Uterus (tissue), 4 donors: ENCODE data around the gene TP53I13. TPM values are rescaled to one million over a fixed set of nuclear protein-coding genes. Genes with fewer than 3 reads are reported as not detected.
A peak's percentile ranks its signal among the peaks of the same experiment; 100 is the strongest.

Experiments used
- DNase-seq, 2 donors: peaks; one replicate each; pipeline ENCODE4 v3.0.0-alpha.2; 2019 to 2020
- H3K27ac ChIP-seq, 2 donors: fragments of 200-600 bp; sonication (generic); 1 replicate in 1 of 2; 2 replicates in 1 of 2; pipeline ENCODE4 v1.5.1; 2016 to 2018
- H3K27me3 ChIP-seq, 2 donors: fragments of 200-600 bp; sonication (generic); one replicate each; pipeline ENCODE4 v1.5.1; 2018 to 2019; ENCODE audit warnings: control low read depth in 1 of 2
- H3K36me3 ChIP-seq, 2 donors: fragments of 200-600 bp; sonication (generic); one replicate each; pipeline ENCODE4 v1.5.1; 2019; ENCODE audit warnings: control low read depth in 1 of 2
- H3K4me1 ChIP-seq, 2 donors: fragments of 200-600 bp; sonication (generic); one replicate each; pipeline ENCODE4 v1.5.1; 2018 to 2019; ENCODE audit warnings: control low read depth in 1 of 2
- H3K4me3 ChIP-seq, 2 donors: fragments of 200-600 bp; sonication (generic); 1 replicate in 1 of 2; 2 replicates in 1 of 2; pipeline ENCODE4 v1.5.1; 2018 to 2019; ENCODE audit warnings: mild to moderate bottlenecking in 1 of 2
- H3K9me3 ChIP-seq, 2 donors: fragments of 200-600 bp; sonication (generic); one replicate each; pipeline ENCODE4 v1.5.1; 2019; ENCODE audit warnings: control low read depth in 1 of 2
- POLR2A ChIP-seq, 2 donors: fragments of 450-650 bp; IDR thresholded peaks; one replicate each; pipeline ENCODE4 v1.6.1; 2016; ENCODE audit warnings: antibody characterized with exemption in 2 of 2, mild to moderate bottlenecking in 1 of 2, moderate library complexity in 1 of 2
- intact Hi-C: fragments of 100-400 bp; cut with DNase I; formaldehyde crosslinking; loops from one replicate; pipeline ENCODE4 v1.15.1; 2023; ENCODE audit warnings: low total_unique reads
- total RNA-seq, 4 donors: library from RNA; depleted of rRNA in 3 of 4; stranded (reverse); fragments of >200 nt in 3 of 4; gene quantifications; one replicate each; pipeline versions ENCODE4 v1.1.0 to v1.2.4, GENCODE V29; 2014 to 2023
- TF ChIP-seq, protein P1 (sequence below), 4 experiments: fragments of 200-600 bp in 2 of 4; fragments of 450-650 bp in 2 of 4; sonication (generic) in 2 of 4; IDR thresholded peaks; one replicate each; pipeline ENCODE4 v1.5.1; 2016 to 2019; ENCODE audit warnings: antibody characterized with exemption in 4 of 4, mild to moderate bottlenecking in 2 of 4, moderate library complexity in 1 of 4
- donor health status: DM: yes; HTN: yes; CAD: no.

TP53I13 gene
- total RNA-seq, 4 donors from 2014 or later = 35.6 to 50.3 (median 45.1) TPM

GRCh38 chr17:29617481-29618271 is 49.2 kb downstream of the TP53I13 start:
- intact Hi-C loops = no loop called here

DNA sequence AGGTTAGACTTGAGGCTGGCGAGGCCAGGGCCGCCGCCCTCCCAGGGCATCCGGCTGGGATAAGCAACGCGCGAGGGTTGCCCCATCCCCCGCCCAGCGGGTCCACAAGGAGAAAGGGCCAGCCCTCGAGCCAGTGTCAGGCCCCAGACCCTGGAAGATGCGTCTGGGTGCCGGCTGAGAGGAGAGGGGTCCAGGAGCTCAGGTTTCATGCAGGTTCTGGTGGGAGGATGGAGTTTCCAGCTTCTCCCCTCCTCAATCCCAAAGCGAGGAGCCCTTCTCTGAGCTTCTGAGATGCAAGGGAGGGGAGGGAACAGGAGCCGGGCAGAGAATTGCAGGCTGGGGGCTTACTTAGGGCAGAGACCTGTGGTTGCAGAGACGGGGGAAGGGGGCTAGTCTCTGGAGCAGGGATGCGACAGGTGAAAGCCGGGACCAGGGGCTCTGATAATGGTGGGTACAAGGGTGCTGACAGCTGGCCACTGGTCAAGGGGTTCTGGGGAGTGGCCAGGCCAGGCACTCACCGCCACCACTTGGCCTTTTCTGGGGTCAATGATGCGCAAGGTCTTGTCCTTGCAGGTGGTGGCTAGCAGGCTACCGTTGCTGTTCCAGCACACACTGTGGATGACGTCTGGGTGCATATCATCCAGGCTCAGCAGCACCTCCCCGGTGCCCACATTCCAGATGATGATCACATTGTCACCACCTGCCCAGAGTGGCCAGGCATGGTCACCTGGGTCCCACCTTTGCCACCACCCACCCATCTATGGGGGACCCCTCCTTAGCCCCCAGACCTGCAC is 50.0 kb downstream of the TP53I13 start:
- no peaks in the 10 kb centered on the region for H3K36me3 ChIP-seq
- peaks cover 0 to 23% of the 10 kb centered on the region in 2 donors for H3K4me1 ChIP-seq
- H3K4me3 ChIP-seq = peak overlapping the region in 1 of 2 donors; percentile 3
- TF ChIP-seq, protein P1, sequence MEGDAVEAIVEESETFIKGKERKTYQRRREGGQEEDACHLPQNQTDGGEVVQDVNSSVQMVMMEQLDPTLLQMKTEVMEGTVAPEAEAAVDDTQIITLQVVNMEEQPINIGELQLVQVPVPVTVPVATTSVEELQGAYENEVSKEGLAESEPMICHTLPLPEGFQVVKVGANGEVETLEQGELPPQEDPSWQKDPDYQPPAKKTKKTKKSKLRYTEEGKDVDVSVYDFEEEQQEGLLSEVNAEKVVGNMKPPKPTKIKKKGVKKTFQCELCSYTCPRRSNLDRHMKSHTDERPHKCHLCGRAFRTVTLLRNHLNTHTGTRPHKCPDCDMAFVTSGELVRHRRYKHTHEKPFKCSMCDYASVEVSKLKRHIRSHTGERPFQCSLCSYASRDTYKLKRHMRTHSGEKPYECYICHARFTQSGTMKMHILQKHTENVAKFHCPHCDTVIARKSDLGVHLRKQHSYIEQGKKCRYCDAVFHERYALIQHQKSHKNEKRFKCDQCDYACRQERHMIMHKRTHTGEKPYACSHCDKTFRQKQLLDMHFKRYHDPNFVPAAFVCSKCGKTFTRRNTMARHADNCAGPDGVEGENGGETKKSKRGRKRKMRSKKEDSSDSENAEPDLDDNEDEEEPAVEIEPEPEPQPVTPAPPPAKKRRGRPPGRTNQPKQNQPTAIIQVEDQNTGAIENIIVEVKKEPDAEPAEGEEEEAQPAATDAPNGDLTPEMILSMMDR (IDR thresholded peaks at IDR 0.05) = no peak
- TF ChIP-seq POLR2A (IDR thresholded peaks at IDR 0.05) = no peak
- H3K27ac ChIP-seq = no peak overlapping the region
- intact Hi-C loops = no loop called here
- no peaks in the 10 kb centered on the region for H3K9me3 ChIP-seq
- H3K27me3 ChIP-seq = peaks cover 0 to 11% of the 10 kb centered on the region in 2 donors
- no peak for DNase-seq

More at GRCh38 chr17:29617481-29618271, 49.2 kb downstream of the TP53I13 start:
- Histone ChIP-seq H3K36me3 (no peaks in the 10 kb centered on the region), H3K4me1 (peaks cover 0 to 26% of the 10 kb centered on the region in 2 donors), H3K9me3 (no peaks in the 10 kb centered on the region), H3K4me3 (peak overlapping the region; percentile 3 to 11), H3K27ac (no peak overlapping the region), H3K27me3 (peaks cover 0 to 11% of the 10 kb centered on the region in 2 donors)
- peak in 1 of 2 donors; percentile 59 for DNase-seq
- TF ChIP-seq POLR2A (IDR thresholded peaks at IDR 0.05) = peak in 1 of 2 donors; percentile 6
- TF ChIP-seq, protein P1 (IDR thresholded peaks at IDR 0.05) = peak; percentile 39 to 52 (median 44)

DNA sequence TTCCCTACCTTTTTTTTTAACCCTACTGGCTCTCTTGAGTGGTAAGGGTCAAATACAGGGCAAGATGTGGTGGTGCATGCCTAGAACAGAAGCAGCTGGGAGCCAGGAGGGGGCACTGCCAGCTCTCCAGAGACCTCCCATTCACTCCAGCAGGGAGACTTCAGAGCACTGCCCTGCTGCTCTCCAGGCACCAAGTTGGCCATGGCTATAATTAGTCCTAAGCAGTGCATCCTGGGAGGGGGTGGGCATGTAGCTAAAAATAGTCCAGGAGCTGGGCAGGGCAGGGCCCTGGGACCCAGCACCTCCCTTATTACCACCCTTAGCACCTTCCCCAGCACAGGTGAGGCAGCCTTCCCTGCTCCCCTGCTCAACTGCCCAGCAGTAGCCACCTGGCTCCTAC is 50.8 kb downstream of the TP53I13 start:
- TF ChIP-seq, protein P1 (IDR thresholded peaks at IDR 0.05) = no peak
- no peak for TF ChIP-seq POLR2A (IDR thresholded peaks at IDR 0.05)
- Histone ChIP-seq H3K27me3 (peaks cover 0 to 11% of the 10 kb centered on the region in 2 donors), H3K27ac (no peak overlapping the region), H3K4me3 (no peak overlapping the region), H3K4me1 (peaks cover 0 to 18% of the 10 kb centered on the region in 2 donors), H3K9me3 (no peaks in the 10 kb centered on the region), H3K36me3 (no peaks in the 10 kb centered on the region)
- intact Hi-C loops = no loop called here
- no peak for DNase-seq

DNA sequence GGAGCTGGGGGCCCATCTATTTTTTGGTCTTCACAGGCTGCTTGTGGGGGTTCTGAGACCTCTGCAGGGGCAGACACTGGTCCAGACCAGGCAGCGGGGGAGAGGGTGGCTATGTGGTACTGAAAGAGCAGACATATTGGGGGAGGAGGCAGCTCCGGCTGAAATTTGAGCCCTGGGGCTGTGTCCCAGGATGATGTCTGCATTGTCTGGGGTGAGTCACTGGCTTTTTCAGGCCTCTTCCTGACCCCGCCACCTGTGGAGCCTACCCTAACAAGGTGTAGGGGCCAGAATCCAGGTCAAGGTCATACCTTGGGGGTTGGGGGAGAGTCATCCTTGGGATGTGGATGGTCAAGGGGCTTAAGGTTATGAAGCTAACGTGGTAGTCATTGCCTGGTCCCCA is 51.8 kb downstream of the TP53I13 start:
- TF ChIP-seq POLR2A (IDR thresholded peaks at IDR 0.05) = no peak
- TF ChIP-seq, protein P1 (IDR thresholded peaks at IDR 0.05) = no peak
- H3K27ac ChIP-seq = no peak overlapping the region

More for the DNA sequence above, 51.8 kb downstream of the TP53I13 start:
- Histone ChIP-seq H3K4me1 (peaks cover 0 to 18% of the 10 kb centered on the region in 2 donors), H3K36me3 (no peaks in the 10 kb centered on the region), H3K9me3 (no peaks in the 10 kb centered on the region), H3K27me3 (peaks cover 0 to 11% of the 10 kb centered on the region in 2 donors), H3K4me3 (no peak overlapping the region)
- intact Hi-C loops = no loop called here
- no peak for DNase-seq
